HG03571 (cell line): Measurements from ENCODE around the gene TPO.
"Not testable (repeated sequence)": the region's sequence is repeated elsewhere in the genome, so short reads cannot be mapped to it uniquely, and the experiment has no call there.

Experiments used
- ATAC-seq: cut with Tn5 transposase; IDR thresholded peaks from one replicate; pipeline ENCODE4 v1.9.1; 2021; ENCODE audit not compliant: unreplicated experiment

Gene TPO

DNA sequence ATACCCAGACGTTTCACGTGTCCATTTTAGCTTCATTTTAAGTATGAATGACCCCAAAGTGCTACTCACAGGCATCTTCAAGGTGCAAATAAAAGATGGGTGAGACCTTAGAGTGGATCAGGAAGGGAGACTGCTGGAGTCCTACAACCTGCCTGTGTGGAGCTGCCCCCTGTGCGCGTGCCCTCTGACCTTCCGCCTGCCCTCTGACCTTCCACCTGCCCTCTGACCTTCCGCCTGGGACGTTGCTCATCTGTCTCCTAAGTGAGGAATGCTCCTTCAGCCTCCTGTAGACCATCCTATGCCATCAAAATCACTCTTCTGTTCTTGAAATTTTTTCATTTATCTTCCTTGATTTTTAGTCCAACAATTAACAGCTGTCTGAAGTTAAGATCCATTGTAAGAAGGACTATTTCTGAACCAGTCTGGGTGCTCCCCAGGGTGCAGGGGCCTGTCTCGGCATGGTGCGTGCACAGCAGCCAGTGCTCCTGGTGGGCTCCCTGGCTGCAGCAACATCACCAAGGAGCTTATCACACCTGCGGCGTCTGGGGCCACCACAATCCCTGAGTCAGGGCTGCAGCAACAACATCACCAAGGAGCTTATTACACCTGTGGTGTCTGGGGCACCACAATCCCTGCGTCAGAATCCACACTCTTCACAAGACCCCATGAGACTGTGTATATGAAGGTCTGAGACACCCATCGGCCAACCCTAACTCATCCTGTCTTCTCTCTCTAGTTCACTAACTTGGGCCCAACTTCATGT, 86.0 kb downstream of the TPO start:
- no peak for ATAC-seq

DNA sequence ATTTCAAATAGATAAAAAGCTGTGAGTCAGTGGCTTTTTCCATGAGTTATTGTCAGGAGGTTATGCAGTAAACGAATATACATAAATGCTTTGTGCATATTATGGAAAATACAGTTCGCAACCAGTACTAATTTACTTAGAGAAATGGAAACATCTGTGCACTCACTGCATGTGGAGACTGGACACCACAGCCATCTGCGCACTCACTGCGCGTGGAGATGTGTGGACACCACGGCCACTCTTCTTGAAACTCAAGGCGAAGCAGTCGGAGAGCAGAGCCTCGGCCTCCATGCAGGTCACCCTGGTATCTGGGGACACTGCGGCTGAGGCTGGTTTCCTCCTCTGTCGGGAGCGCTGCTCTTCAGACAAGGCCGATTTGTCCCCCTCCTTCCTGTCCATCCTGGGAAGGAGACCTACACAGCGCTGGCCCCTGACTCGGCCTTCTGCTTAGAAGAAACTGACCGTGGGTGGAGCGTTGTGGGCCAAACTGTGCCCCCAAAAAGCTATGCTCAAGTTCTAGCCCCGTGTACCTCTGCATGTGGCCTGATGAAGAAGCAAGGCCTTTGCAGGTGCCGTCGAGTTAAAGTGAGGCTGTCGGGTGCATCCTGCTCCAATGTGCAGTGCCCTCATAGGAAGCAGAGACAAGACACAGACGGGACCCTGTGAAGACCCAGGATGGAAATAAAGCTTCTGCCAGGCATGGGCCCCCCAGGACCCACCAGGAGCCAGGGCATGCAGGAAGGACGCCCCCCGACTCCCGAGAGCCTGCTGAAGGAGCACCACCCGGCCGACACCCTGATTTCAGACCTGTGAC, 88.0 kb downstream of the TPO start:
- no peak for ATAC-seq

DNA sequence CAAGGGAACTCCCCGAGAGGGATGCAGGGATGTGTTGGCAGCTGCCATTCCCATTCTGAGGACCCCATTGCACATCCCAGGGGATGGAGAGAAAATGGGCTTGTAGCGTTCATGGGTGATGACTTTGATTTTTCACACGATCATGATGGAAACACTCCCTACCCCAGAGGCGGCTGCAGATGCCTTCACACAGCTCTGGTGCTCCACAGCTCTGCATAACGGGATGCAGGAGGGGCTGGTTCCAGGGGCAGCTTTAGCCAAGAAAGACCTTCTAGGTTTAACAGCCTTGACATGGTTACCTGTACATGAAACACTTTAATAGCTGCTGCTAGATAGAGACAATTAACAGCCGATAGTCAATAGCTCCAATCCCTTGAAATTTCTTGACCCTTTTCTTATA, 88.7 kb downstream of the TPO start:
- no peak for ATAC-seq

DNA sequence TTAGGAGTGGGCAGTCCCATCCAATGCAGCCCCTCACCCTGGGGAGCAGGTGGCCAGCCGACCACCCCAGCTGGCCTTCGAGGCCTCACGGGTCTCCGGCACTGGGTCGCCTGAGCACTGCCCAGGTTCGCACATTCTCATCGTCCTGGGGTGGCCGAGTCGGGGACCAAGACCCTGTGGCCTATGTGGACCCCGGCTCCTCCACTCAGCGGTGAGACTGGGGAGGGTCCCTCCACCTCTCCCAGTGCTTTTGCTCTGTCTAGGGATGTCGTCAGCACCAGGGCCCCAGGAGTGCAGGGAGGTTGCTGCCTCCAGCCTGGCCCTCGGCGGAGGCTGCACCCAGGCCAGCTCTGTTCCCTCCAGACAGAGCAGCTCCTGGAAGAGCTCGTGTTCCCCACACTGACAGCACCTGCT, 89.6 kb downstream of the TPO start:
- ATAC-seq: no peak

DNA sequence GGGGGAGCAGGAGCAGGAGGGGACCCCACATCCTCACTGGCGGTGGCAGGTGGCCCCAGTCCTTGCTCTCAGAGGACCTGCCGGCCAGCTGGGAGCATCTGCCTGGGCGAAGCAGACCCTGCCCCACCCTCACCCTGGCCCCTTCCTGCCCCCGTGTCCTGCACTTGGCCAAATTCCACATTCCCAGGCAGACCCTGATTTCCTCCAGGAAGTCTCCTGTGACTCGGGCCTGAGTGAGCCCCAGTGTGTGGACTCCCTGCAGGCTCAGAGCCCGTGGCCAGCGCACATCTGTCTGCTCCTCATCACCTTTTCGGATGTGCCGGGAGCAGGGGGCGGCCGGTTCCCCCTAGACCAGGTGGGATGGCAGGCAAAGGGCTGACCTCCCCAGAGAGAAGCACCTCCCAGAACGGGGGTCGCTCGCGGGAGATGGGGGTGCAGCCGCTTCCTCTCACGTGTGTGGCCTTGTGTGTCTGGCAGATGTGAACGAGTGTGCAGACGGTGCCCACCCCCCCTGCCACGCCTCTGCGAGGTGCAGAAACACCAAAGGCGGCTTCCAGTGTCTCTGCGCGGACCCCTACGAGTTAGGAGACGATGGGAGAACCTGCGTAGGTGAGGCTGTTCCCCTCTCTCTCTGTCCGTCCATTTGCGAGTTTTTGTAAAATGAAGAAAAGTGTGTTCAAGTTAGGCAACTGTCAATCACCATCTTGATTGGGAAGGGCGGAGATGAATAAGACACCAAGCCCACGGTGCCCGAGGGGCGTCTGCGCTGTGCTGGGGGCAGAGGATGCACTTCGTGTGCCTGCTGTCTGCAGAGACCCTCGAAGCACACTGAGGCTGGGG, 90.4 kb downstream of the TPO start:
- ATAC-seq: no peak

DNA sequence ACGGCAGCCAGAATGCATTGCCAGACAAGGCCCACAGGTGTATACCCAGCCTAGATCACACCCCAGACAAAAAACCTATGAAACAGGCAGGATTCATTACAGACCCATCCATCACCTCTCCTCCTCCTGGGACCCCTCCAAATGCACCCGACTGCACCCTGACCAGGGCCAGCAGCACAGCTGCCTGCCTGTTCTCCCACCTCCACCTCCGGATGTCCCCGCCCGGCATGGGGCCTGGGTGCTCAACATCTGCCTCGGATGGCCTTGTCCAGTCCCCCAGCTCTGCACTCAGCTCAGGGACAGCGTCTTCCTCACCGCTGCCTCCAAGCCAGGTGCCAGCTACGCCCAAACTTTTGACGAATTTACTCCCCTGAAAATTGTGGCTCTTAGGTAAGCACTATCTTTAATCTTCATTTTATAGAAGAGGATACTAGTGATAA, 91.1 kb downstream of the TPO start:
- no peak for ATAC-seq

DNA sequence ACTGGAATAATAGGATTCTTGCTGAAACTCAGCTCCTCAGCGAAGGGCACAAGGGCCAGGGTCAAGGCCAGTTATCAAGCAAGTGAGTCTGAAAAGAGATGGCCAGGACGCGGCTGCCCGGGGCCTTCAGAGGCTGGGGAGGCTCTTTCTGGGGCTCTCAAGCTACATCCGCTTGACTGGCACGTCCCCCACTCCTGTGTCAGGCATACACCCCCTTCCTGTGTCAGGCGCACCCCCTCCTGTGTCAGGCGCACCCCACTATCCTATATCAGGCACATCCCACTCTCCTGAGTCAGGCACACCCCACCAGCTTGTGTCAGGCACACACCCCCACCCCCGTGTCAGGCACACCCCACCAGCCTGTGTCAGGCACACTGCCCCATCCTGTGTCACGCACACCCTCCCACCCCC, 91.8 kb downstream of the TPO start:
- ATAC-seq: no peak

DNA sequence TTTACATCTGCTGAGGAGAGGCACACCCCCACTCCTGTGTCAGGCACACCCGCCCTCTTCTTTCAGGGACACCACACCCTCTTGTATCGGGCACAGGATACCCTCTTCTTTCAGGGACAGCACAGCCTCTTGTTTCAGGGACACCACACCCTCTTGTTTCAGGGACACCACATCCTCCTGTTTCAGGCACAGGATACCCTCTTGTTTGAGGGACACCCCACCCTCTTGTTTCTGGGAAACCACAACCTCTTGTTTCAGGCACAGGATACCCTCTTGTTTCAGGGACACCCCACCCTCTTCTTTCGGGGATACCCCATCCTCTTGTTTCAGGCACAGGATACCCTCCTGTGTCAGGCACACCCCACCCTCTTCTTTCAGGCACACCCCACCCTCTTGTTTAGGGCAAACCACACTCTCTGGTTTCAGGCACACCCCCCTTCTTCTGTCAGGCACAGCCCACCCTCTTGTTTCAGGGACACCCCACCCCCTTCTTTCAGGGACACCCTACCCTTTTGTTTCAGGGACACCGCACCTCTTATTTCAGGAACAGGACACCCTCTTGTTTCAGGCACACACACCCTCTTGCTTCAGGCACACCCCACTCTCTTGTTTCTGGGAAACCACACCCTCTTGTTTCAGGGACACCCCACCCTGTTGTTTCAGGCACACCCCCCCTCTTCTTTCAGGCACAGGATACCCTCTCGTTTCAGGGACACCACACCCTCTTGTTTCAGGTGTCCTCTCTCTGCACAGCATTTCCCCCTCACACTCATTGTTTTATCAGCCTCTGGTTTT, 96.2 kb downstream of the TPO start:
- ATAC-seq: no peak

DNA sequence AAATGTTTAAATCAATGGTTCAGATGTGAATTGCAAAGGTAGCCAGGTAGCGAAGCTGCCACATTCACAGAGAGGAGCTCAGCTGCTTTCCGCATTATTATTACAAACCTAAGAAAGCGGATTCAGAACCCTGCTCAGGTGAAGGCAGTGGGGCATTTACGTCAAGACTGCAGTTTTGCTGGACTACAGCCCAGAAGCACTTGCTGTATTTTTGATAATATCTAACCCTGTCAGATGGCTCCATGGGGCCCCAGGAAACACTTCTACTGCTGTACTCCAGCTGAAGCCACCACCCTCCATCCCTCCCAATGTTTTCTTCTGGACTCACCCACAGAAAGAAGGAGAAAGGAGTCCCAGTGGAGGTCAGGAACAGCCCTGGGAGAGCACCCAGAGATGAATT, 96.9 kb downstream of the TPO start:
- no peak for ATAC-seq

DNA sequence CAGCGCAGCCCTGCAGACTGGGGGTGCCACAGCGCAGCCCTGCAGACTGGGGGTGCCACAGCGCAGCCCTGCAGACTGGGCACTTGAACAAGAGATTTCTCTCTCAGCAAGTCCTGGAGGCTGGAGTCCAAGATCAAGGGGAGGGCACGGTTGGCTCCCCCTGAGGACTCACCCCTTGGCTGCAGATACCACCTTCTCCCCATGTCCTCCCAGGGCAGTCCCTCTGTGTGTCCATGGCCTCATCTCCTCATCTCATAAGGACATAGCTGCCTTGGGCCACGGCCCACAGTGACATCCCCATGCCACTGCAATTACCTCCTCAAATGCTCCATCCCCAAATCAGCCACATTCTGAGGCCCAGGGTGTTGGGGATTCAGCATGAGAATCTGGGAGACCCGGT, 98.2 kb downstream of the TPO start:
- no peak for ATAC-seq

DNA sequence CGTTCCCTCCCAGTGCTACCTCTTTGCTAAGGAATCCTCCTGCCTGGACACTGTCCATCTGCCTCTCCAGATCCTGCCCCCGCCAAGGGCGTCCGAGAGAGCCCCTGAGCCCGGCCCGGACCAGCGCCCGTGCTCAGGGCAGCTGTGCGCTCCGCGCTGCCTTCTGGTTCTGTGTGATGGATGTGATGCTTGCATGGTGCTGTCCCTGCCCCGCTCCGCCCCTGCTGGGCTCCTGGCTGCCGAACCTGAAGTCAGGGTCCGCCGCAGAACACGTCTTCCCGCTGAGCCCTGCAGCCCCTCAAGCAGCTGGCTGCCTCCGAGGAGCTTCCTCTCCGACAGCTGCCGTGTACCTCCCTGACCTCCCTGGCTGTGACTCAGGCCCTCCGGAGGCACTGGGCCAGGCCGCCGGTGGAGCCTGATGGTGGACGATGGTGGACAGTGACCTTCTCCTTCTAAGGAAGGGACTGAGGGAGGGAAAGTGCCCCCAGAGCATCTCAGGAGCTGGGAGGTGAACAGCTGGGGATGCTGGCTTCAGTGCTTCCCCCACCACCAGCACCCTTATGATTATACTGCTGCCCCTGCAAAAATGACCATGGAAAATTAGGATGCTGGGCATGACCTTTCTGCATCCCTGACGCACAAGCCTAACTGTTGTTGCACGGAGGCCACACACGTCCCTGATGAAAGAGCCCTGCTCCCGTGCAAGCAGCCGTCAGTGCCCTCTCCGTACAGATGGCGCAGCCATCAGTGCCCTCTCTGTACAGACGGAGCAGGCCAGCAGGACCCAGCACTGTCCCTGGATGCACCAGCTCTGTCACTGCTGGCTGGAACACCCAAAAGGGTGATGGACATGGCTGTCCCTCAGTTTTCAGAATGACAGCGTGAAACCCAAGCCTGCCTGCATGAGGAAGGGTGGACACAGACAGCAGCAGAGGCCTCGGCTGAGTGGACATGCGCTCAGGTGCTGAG, 99.3 kb downstream of the TPO start:
- ATAC-seq: no peak

DNA sequence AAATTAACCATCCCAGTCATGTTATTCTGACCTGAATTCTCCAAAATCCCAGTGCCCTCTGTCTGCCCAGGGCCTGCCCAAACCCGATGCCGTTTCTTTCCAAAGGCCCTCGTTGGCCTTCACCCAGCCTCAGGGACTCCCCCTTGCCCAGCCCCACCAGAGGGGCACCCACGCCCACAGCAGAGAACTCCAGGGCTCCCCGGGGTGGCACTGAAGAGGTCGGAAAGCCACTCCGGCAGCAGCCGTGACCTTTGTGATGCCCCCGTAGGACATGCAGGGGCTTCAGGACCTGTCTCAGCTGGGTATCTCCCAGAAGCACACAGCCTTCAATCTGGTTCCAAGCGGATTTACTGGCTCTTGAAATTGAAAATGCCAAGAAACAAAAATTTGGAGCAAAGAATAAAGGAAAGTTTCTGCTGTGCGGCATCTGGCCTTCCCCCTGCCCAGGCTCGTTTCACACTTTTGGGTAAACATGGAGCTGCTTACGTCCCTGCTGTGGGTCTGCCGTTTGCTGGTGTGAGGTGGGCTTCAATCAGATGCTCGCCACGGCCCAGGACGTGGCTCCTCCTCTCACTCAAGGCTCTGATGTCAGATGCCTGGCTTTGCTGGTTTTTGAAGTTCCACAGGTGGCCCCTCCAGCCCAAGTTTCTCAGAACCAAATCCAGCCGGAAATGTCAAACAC, 101.3 kb downstream of the TPO start:
- no peak for ATAC-seq

DNA sequence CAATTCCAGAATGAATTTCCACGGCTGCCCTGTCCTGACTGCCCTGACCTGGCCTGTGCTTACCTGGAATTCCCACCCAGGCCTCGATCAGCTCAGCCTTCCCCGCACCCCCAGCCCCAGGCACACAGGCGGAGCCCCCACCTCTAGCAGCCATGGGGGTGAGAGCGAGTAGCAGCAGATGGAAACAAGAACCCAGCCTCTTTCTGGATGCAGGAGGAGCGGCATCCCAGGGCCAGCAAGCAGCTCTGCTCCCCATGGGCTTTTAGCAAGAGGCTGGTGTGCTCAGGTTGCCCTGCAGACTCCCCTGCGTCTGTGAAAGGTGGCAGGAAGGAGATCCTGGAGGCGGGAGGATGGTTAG, 101.8 kb downstream of the TPO start:
- no peak for ATAC-seq

DNA sequence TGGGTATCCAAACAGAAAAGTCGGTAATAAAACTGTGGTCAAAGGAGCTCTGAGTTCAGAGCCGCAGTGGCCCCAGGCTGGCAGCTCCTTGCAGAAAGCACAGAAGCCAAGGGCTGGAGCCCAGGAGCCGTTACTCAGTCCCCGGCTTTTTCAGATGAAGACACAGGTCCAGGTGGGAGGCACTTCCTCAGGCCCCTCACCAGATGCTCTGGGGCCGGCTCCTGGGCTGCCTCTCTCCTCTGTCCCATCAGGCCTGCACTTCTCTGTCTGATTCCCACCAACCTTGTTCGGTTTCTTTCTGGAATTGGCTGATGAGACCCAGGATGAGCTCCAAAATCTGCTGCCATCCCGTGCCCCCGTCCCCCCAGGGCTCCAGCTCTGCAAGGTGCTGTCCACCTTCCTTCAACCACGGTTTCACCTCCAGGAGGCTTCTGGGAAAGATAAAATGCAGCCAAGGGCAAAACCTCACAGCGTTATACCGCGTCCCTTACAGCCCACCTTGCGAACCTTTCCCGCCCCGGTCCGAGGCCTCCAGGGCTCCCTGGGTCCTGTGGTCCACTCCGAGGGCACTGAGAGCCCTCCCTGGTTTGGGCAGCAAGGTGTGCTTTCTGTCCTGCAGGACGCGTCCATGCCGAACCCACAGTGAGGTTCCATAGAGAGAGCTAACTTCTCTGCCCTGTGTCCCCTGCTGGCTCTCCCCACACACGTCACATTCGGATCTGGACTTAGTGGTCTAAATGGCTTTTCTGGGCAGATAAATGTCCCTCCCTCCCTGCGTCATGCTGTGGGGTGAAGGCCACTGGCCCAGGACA, 102.9 kb downstream of the TPO start:
- no peak for ATAC-seq

DNA sequence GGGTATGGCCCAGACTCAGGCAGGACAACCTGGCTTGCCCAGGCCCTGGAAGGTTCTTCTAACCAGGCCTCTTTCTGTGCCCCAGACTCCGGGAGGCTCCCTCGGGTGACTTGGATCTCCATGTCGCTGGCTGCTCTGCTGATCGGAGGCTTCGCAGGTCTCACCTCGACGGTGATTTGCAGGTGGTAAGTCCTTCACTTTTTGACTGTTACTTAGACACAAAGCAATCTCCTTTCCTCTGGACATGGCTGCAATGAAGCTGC, 103.5 kb downstream of the TPO start:
- no peak for ATAC-seq

DNA sequence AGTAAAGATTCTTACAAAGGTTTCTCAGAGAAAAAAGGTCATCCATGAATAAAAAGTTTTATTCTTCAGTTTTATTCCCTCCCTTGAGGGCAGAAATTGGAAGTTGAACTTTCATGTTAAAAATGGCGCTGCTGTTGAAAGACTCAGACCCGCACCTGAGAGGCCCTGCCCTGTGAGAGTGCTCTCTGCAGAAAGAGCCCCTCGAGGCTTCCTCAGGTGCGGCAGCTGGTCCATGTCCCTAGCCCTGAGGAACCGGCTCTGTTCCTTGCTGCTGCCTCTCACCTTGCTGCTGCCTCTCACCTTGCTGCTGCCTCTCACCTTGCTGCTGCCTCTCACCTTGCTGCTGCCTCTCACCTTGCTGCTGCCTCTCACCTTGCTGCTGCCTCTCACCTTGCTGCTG, 104.0 kb downstream of the TPO start:
- not testable (repeated sequence) for ATAC-seq

DNA sequence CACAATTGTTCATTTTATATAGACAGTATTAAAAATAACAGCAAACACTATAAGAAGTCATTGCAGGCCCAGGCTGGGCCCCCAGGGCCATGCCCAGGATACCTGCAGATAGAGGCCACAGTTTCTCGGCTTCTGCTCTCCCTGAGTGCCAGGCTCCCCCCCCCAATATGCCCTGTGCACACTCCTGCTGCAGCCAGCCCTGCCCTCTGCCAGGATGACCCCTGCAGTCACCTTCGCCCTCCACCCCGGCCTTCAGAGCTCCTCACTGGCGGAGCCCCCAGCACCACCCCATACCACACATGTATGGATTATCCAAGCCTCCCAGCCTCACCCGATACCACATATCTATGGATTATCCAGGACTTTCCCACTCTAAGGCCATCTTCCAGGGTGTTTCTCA, 104.5 kb downstream of the TPO start:
- ATAC-seq: no peak

DNA sequence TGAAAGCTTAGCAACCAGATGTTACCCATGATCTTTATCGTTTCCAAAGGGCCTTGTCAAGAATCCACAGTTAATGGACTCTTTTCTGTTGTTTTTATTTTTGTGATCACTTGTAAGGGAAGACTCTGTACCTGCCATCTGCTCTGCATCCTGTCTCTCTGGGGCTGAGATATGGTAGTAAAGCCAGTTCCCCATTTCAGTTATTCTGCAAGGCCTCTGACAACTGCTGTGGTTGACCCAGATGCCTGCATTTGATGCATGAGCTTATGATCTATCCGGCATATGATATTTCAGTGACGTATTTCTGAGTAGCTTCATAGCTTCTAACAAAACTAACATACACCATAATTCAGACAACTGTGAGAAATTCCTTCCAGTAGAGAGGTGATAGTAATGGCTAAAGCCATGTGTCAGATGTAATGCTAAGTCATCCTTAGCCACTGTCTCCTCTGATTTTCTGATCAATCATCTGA, 105.1 kb downstream of the TPO start:
- ATAC-seq: no peak
